Bronchial epithelial cell (primary cell): ENCODE data around the gene CAPZA2. TPM values are rescaled to one million over a fixed set of nuclear protein-coding genes. Genes with fewer than 3 reads are reported as not detected.

Source experiments
- DNase-seq: peaks from one replicate; pipeline ENCODE4 v3.0.0-alpha.2; 2010; ENCODE audit warnings: low read depth
- FAIRE-seq: peaks from 2 replicates; lab custom pipeline; 2011; peaks lifted over from hg19 to GRCh38; lab: Jason Lieb, UNC
- H3K27me3 ChIP-seq: 2 replicates; pipeline ENCODE4 v1.5.1; 2011; ENCODE audit warnings: low read length; ENCODE audit not compliant: control insufficient read depth, insufficient read depth
- H3K36me3 ChIP-seq: 2 replicates; pipeline ENCODE4 v1.5.1; 2011; ENCODE audit warnings: low read length; ENCODE audit not compliant: control insufficient read depth, insufficient read depth
- H3K4me3 ChIP-seq: 2 replicates; pipeline ENCODE4 v1.5.1; 2011; ENCODE audit warnings: mild to moderate bottlenecking, low read depth, low read length, control low read depth
- total RNA-seq: library from RNA; depleted of rRNA; stranded (reverse); fragments of >200 nt; gene quantifications from 2 replicates; pipeline ENCODE4 v1.2.1, GENCODE V29; 2014
- TF ChIP-seq, protein P1 (sequence below): IDR thresholded peaks from 2 replicates; pipeline ENCODE4 v1.5.1; 2011; ENCODE audit warnings: mild to moderate bottlenecking, moderate library complexity, low read length, control low read depth, inconsistent platforms; ENCODE audit not compliant: insufficient read depth, severe bottlenecking

The CAPZA2 gene
- total RNA-seq, 1 donor from 2014 or later, result 88.2 TPM

GRCh38 chr7:116851671-116852070 is 10.7 kb upstream of the CAPZA2 start:
- no peak for FAIRE-seq
- TF ChIP-seq, protein P1, sequence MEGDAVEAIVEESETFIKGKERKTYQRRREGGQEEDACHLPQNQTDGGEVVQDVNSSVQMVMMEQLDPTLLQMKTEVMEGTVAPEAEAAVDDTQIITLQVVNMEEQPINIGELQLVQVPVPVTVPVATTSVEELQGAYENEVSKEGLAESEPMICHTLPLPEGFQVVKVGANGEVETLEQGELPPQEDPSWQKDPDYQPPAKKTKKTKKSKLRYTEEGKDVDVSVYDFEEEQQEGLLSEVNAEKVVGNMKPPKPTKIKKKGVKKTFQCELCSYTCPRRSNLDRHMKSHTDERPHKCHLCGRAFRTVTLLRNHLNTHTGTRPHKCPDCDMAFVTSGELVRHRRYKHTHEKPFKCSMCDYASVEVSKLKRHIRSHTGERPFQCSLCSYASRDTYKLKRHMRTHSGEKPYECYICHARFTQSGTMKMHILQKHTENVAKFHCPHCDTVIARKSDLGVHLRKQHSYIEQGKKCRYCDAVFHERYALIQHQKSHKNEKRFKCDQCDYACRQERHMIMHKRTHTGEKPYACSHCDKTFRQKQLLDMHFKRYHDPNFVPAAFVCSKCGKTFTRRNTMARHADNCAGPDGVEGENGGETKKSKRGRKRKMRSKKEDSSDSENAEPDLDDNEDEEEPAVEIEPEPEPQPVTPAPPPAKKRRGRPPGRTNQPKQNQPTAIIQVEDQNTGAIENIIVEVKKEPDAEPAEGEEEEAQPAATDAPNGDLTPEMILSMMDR, result no peak

DNA sequence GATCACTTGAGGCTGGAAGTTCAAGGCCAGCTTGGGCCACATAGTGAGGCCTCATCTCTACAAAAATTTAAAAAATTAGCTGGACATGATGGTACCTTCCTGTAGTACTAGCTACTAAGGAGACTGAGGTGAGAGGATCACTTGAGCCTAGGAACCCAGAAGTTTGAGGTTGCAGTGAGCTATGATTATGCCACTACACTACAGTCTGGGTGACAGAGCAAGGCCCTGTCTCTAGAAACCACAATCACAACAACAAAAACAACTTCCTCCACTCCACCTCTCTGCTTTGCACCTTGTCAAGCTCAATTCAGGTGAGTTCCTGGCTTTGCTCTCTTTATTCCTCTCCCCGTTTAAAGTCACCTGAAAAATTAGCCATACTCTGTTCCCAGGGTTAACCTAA is 8.3 kb upstream of the CAPZA2 start:
- H3K4me3 ChIP-seq, result no peak overlapping the region
- H3K27me3 ChIP-seq, result no peaks in the 10 kb centered on the region
- DNase-seq (no peak), FAIRE-seq (no peak)
- no peaks in the 10 kb centered on the region for H3K36me3 ChIP-seq
- TF ChIP-seq, protein P1, result no peak

More at GRCh38 chr7:116851671-116852070, 10.7 kb upstream of the CAPZA2 start:
- DNase-seq, result no peak
- Histone ChIP-seq H3K4me3 (no peak overlapping the region), H3K36me3 (no peaks in the 10 kb centered on the region), H3K27me3 (no peaks in the 10 kb centered on the region)

DNA sequence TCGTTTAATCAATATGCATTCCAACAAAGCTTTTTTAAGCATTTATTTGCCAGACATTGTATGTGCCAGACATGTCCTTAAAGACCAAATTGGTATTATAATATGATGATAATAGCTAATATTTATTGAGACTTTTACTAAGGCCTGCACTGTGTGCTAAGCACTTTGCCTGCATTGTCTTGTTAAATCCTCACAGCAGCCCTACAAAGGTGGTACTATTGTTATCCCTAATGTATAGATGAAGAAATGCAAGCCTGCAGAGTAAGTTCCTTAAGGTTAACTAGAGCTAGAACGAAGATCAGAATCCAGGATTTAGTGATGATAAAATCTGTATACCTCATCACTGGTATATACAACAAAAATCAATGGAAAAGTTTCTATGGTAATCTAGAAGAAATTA is 5.3 kb upstream of the CAPZA2 start:
- Histone ChIP-seq H3K36me3 (no peaks in the 10 kb centered on the region), H3K27me3 (no peaks in the 10 kb centered on the region), H3K4me3 (no peak overlapping the region)
- FAIRE-seq (no peak), DNase-seq (no peak)
- TF ChIP-seq, protein P1, result no peak

DNA sequence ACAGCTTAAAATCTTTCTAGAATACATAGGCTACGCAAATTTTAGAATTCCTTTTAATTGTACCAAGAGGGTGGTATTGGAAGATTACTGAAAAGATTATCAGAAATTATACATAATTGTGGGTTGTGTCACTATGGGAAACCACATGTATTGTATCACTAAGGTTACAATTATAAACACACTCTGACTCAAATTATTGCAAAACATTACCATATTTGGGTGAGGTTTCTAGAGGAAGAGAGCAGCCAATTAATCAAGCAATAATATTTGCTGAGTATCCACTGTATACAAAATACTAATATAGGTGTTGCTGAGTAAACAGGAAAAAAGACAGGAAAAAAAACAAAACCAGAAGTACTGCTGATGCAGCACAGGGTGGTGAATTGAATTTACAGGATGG is 3.1 kb upstream of the CAPZA2 start:
- FAIRE-seq, result no peak
- TF ChIP-seq, protein P1, result no peak
- DNase-seq, result peak; percentile 96
- Histone ChIP-seq H3K36me3 (no peaks in the 10 kb centered on the region), H3K4me3 (no peak overlapping the region), H3K27me3 (no peaks in the 10 kb centered on the region)

DNA sequence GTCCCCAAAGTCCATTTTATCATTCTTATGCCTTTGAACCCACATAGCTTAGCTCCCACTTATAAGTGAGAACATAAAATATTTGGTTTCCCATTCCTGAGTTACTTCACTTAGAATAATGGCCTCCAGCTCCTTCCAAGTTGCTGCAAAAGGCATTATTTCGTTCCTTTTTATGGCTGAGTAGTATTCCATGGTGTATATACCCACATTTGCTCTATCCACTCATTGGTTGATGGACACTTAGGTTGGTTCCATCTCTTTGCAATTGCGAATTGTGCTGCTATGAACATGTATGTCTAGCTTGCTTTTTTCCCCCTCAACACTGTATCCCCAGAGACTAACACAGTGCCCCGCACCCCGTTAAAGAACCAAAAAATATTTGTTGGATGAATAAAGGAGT is 670 bp upstream of the CAPZA2 start:
- H3K36me3 ChIP-seq, result no peaks in the 10 kb centered on the region
- no peak overlapping the region for H3K4me3 ChIP-seq
- H3K27me3 ChIP-seq, result no peaks in the 10 kb centered on the region
- FAIRE-seq (no peak), DNase-seq (no peak)
- TF ChIP-seq, protein P1, result no peak

DNA sequence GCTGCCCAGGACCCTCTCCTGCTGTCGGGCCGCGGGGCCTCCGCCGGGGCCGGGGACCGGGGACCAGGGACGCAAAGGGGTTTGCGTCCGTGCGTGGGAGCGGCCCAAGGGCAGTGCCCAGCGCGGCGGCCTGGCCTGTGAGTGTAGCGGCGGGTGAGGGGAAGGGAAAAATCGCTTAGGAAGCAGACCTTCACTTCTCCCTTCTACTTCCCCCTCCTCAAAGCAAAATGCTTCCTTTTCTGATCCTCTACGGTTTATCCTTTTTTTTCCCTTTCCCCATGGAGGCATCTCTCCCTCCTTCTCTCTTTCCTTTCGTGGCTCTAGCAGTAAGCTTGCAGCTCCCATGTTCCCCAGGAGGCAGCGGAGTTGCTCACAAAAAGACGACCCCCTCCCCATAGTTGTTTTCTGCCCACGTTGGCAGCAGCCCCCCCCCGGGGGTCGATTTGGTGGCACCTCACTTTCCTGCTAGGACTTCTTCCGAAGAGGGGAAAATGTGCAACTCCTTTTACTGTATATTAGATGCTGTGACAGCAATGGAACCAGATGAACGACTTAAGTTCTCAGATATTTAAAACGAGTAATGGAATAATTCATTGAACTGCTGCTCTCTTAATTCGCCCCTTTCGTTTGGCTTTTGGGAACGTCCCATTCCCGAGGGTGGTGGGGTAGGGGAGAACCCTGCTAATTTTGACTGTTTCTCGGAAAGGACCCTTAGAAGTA is 724 bp downstream of the CAPZA2 start:
- no peaks in the 10 kb centered on the region for H3K36me3 ChIP-seq
- no peak for FAIRE-seq
- H3K4me3 ChIP-seq, result peak overlapping the region; percentile 94
- TF ChIP-seq, protein P1, result no peak
- no peak for DNase-seq
- H3K27me3 ChIP-seq, result no peaks in the 10 kb centered on the region
